Ishikawa (cell line): ENCODE data around the gene NEBL.

ENCODE experiments used
- CEBPB ChIP-seq: IDR thresholded peaks from 2 replicates; pipeline ENCODE4 v1.6.1; 2012
- CREB1 ChIP-seq: IDR thresholded peaks from 2 replicates; pipeline ENCODE4 v1.6.1; 2012; ENCODE audit warnings: low read depth
- EGR1 ChIP-seq: IDR thresholded peaks from 2 replicates; pipeline ENCODE4 v1.6.1; 2012
- EP300 ChIP-seq: IDR thresholded peaks from 2 replicates; pipeline ENCODE4 v1.6.1; 2012; ENCODE audit warnings: borderline replicate concordance
- FOXM1 ChIP-seq: IDR thresholded peaks from 2 replicates; pipeline ENCODE4 v1.6.1; 2012; ENCODE audit warnings: low read depth, borderline replicate concordance
- MAX ChIP-seq: IDR thresholded peaks from 2 replicates; pipeline ENCODE4 v1.6.1; 2012
- RAD21 ChIP-seq: IDR thresholded peaks from 2 replicates; pipeline ENCODE4 v1.6.1; 2012; ENCODE audit warnings: low read depth
- REST ChIP-seq: IDR thresholded peaks from 2 replicates; pipeline ENCODE4 v1.6.1; 2012; ENCODE audit warnings: low read depth, mild to moderate bottlenecking
- TAF1 ChIP-seq: IDR thresholded peaks from 2 replicates; pipeline ENCODE4 v1.6.1; 2012; ENCODE audit warnings: low read depth, mild to moderate bottlenecking
- TCF12 ChIP-seq: IDR thresholded peaks from 2 replicates; pipeline ENCODE4 v1.6.1; 2012; ENCODE audit warnings: low read depth
- USF1 ChIP-seq: IDR thresholded peaks from 2 replicates; pipeline ENCODE4 v1.6.1; 2012
- YY1 ChIP-seq: IDR thresholded peaks from 2 replicates; pipeline ENCODE4 v1.6.1; 2012; ENCODE audit warnings: low read depth
- ZBTB7A ChIP-seq: IDR thresholded peaks from 2 replicates; pipeline ENCODE4 v1.6.1; 2012; ENCODE audit warnings: low read depth

DNA sequence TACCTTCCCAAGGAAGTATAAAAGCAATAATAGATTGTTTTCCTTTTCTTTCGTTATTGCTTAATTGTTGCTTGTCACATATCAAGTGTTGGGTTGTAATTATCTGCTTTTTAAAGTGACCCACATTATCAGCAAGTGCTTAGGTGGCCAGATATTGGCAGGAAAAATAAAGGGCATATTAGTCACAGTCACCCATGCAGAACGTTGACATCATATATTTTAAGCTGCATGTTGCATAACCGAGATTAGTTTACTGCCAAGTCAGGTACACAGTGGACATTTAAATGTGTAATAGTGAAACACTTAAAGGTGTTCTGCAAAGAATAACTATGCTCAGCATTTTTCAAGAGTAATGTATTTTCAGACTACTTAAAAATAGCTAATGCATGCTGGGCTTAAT, 11.4 kb downstream of the NEBL start:
- TF ChIP-seq EP300 (peak; percentile 56; the same call in 1 of the 2 replicates), REST (no peak), YY1 (no peak), EGR1 (no peak), MAX (peak; percentile 38; the same call in 1 of the 2 replicates), TAF1 (no peak), CEBPB (peak; percentile 97), TCF12 (peak; percentile 80), RAD21 (no peak), USF1 (no peak), ZBTB7A (no peak), CREB1 (0 out of 2 replicates have a peak, but pooled peaks have one; percentile 30), FOXM1 (no peak)
